GM23248 (cell line): ENCODE results near the gene MYO18B.

ENCODE experiments used
- EZH2 ChIP-seq: fragments of 200-600 bp; sonication (generic); IDR thresholded peaks from 2 replicates; pipeline ENCODE4 v1.6.1; 2018; ENCODE audit warnings: antibody characterized with exemption, mild to moderate bottlenecking; ENCODE audit not compliant: insufficient read depth, poor library complexity, severe bottlenecking
- EZH2phosphoT487 ChIP-seq: fragments of 200-600 bp; sonication (generic); IDR thresholded peaks from 2 replicates; pipeline ENCODE4 v1.6.1; 2018; ENCODE audit warnings: antibody characterized with exemption, moderate library complexity, mild to moderate bottlenecking, low read depth; ENCODE audit not compliant: insufficient read depth

- TF ChIP-seq EZH2, result no peak
- TF ChIP-seq EZH2phosphoT487, result no peak
These were observed 153.7 kb downstream of the MYO18B start for GRCh38 chr22:25895678-25896077.
